H1 (cell line): ENCODE measurements around the gene MOGAT3. TPM values are rescaled to one million over a fixed set of nuclear protein-coding genes. Genes with fewer than 3 reads are reported as not detected.

Experiments used
- ATF2 ChIP-seq: IDR thresholded peaks from 2 replicates; pipeline ENCODE4 v1.6.1; 2012; ENCODE audit warnings: low read length, inconsistent platforms
- BRCA1 ChIP-seq: IDR thresholded peaks from 2 replicates; pipeline ENCODE4 v1.6.1; 2012; ENCODE audit warnings: low read depth, low read length, improper control_type of control experiment
- CBX5 ChIP-seq: fragments of 300-800, 300-1000 bp; sonication (generic); IDR thresholded peaks from 2 replicates; pipeline ENCODE4 v1.7.1; 2016; ENCODE audit warnings: antibody characterized with exemption, low read length, low read depth
- CHD7 ChIP-seq: fragments of 300-600 bp; sonication (generic); IDR thresholded peaks from 2 replicates; pipeline ENCODE4 v1.7.1; 2012; ENCODE audit warnings: low read length, moderate library complexity, mild to moderate bottlenecking, inconsistent platforms; ENCODE audit not compliant: insufficient replicate concordance
- CREB1 ChIP-seq: IDR thresholded peaks from 2 replicates; pipeline ENCODE4 v1.6.1; 2012; ENCODE audit warnings: inconsistent platforms
- HDAC6 ChIP-seq: IDR thresholded peaks from one replicate; pipeline ENCODE4 v1.7.1; 2012; ENCODE audit warnings: low read depth, mild to moderate bottlenecking, inconsistent platforms, low read length, moderate library complexity
- KDM5A ChIP-seq: fragments of 200-600 bp; IDR thresholded peaks from 2 replicates; pipeline ENCODE4 v1.7.1; 2012; ENCODE audit warnings: mild to moderate bottlenecking, low read length, inconsistent platforms, mixed read lengths
- POU5F1 ChIP-seq: IDR thresholded peaks from 2 replicates; pipeline ENCODE4 v1.6.1; 2011; ENCODE audit warnings: low read depth, mild to moderate bottlenecking, low read length, moderate library complexity
- SAP30 ChIP-seq: fragments of 300-600 bp; sonication (generic); IDR thresholded peaks from 2 replicates; pipeline ENCODE4 v1.7.1; 2012; ENCODE audit warnings: low read length, moderate library complexity, mild to moderate bottlenecking, inconsistent platforms; ENCODE audit not compliant: insufficient read depth, insufficient replicate concordance
- polyA plus RNA-seq, 7 experiments: library from polyadenylated mRNA; depleted of rRNA in 3 of 7; stranded (reverse) in 5 of 7; unstranded in 2 of 7; fragments of >200 nt in 5 of 7; fragments of 200-250 nt in 2 of 7; gene quantifications; 1 replicate in 5 of 7; 2 replicates in 1 of 7; 4 replicates in 1 of 7; pipeline versions ENCODE4 v1.2.1 to v1.2.3, GENCODE V29; 2011 to 2013; ENCODE audit warnings: missing spikeins in 2 of 7, mixed read lengths in 2 of 7
- total RNA-seq: library from RNA; stranded (reverse); fragmentation: NEBNext Ultra II Directional; extraction: Animal tissue kit (Norgen Biotek cat#: 25700); gene quantifications from 2 replicates; pipeline ENCODE4 v1.2.1, GENCODE V29; 2021

Gene MOGAT3
- total and polyA plus RNA-seq, 2 of the 8 experiments (the other 6 are each of a cell fraction or from before 2014, with no cell fraction given), result 0.21 to 0.82 TPM

- TF ChIP-seq CHD7 (no peak), CREB1 (peak; percentile 5; the same call in 1 of the 2 replicates), HDAC6 (no peak), KDM5A (no peak), BRCA1 (no peak), SAP30 (peak; percentile 41), POU5F1 (no peak), ATF2 (no peak), CBX5 (no peak)
These were observed 33.8 kb downstream of the MOGAT3 start (continued) for GRCh38 chr7:101166909-101167644.
